Amniotic epithelial cell (primary cell): ENCODE results near the gene CPD.
"Not testable (repeated sequence)": the region's sequence is repeated elsewhere in the genome, so short reads cannot be mapped to it uniquely, and the experiment has no call there.

Experiments used
- DNase-seq: peaks from one replicate; pipeline ENCODE4 v3.0.0-alpha.2; 2010; ENCODE audit warnings: low read depth

Gene CPD

DNA sequence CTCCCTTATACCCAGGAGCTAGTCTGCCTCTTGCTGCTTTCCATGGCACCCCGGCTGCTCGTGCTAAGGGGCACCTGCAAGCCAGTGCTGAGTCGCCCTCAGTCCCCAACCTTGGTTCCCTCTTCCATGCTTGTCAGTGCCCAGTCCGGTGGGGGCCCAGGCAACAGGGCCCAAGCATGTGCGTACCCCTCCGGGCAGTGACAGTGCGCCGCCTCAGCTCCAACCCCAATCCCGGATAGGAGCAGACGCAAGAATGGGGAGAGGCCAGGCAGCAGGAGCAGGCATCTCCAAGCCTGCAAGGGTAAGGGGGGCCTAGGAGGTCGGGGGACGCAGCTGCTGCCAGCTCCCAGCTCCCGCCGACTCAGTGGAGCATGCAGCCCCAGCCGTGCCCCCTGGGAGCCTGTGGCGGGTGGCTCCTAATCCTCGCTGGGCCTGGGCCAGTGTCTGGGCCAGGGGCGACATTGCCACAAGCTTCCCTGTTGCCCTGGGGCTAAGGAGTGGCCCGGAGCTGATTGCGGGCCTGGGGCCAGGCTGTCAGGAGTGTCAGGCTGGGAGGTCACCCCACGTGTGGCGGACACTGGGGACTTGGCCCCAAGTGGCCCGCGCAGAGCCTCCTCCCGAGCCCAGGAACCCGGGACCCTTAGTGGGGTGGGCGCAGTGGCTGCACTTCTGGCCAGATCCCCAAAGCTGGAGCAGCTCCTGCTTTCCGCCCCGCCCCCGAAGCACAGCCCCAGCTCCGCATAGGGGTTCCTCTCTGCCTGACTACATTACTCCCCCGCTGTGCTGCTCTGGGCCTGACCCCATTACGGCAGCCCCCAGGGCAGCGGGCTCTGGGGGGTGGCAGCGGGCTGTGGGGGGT lies 9.8 kb downstream of the CPD start:
- DNase-seq, result no peak

DNA sequence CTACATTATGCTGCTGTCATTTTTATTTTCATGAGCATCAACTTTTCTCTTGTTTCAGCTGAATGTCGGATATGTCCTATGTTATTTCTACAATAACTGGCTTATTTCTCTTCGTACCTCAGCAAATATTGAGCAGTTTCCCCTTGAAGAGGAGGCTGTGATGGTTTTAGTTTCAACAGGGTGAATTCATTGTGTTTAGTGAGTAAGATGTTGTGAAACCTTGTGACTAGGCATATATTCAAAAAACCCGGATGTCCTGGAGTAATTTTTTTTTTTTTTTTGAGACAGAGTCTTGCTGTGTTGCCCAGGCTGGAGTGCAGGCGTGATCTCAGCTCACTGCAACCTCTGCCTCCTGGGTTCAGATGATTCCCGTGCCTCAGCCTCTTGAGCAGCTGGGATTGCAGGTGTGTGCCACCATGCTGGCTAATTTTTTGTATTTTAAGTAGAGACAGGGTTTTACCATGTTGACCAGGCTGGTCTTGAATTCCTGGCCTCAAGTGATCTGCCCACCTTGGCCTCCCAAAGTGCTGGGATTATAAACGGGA lies 11.1 kb downstream of the CPD start:
- peak; percentile 33 for DNase-seq

GRCh38 chr17:30391534-30391933 lies 12.8 kb downstream of the CPD start:
- DNase-seq, result no peak

DNA sequence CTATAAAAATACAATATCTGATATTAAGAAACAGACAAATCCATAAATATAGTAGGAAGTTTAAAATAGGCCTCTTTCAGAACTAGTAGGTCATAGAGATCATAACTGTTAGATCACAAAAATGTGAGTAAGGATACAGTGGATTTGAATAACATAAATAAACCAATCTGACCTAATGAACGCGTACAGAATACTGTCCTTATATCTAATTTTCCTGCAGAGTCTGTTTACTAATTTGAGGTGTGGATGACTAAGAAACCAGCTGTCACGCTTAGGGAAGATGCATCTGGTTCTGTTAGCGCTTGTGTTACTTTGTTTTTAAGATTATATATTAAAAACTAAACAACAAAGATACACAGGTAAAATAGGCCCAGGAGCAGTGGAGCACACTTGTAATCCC lies 14.8 kb downstream of the CPD start:
- no peak for DNase-seq

GRCh38 chr17:30393911-30394867 lies 15.5 kb downstream of the CPD start:
- no peak for DNase-seq

DNA sequence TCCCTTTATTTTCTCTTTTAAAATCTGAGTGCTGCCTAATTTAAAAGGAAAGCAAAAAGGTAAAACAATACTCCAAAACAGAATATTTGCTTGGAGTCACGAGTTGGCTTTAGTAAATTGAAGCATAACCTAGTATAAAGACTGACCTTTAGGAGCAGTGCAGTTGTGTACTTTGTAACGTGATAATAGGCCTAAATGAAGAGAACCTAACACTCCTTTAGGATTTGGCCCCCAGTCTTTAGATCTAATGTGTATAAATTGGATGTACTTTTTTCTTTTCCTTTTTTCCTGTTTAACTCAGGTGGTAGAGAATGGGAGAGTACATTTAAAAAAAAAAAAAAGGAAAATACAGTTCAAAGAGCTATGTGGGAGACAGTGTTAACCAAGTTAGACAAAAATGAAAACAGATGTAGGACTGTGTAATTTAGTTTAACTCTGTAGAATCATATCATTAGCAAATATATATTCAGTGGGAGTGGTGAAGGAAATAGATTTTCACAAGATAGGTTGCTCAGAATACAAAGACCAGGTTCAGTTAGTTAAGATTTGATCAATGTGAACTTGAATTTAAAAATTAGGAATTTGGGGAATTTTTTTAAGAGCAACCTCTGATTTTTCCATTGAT lies 16.8 kb downstream of the CPD start:
- DNase-seq, result no peak

DNA sequence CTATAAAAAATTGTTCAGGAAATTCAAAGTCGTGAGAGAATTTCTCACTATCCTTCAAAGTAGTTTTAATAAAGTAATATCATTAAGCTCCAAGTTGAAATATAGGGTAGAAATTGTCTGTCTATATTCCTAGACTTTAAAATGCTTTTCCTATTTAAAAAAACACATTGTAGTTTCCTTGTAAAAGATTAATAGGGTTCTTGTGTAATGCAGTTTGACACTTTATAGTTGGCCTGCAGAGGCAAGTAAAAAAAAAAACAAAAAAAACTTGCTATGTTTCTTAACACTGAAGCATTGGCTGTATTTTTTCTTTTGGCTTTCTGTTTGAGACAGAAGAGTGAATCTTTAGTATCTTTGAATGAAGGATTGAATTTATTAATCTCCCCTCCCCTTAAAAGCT lies 17.4 kb downstream of the CPD start:
- DNase-seq, result no peak

- DNase-seq, result no peak
Observed at GRCh38 chr17:30396612-30397011, 17.9 kb downstream of the CPD start.

- DNase-seq, result no peak
Observed at GRCh38 chr17:30398328-30399041, 19.8 kb downstream of the CPD start.

DNA sequence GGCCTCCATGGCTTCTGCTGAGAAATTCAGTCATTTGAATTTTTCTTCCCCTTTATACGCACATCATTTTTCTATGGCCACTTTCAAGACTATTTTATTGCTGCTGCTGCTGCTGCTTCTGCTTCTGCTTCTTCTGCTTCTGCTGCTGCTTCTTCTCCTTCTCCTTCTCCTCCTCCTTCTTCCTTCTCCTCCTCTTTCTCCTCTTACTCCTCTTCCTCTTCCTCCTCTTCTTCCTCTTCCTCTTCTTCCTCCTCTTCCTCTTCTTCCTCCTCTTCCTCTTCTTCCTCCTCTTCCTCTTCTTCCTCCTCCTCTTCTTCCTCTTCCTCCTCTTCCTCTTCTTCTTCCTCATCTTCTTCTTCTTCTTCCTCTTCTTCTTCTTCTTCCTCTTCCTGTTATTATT lies 22.4 kb downstream of the CPD start:
- DNase-seq, result no peak

DNA sequence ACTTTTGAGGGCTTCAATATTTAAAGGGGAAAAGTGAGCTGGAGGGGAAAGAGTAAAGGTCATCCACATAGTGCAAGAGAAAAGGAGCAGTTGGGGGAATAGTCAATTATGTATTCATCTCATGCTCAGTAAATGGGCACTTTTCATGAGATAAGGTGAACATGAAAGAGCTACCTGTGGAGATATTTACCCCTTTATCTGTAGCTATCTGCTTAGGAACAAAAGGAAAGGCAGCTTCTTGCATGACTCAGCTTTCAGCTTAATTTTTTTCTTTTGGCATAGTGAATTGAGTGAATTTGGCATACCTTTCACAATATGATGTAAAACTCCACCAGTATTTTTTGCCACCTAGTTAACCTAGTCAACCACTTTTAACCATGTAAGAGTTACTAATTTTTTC lies 26.4 kb downstream of the CPD start:
- no peak for DNase-seq

DNA sequence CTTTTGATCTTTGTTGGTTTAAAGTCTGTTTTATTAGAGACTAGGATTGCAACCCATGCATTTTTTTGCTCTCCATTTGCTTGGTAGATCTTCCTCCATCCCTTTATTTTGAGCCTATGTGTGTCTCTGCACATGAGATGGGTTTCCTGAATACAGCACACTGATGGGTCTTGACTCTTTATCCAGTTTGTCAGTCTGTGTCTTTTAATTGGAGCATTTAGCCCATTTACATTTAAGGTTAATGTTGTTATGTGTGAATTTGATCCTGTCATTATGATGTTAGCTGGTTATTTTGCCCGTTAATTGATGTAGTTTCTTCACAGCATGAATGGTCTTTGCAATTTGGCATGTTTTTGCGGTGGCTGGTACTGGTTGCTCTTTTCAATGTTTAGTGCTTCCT lies 31.9 kb downstream of the CPD start:
- not testable (repeated sequence) for DNase-seq

GRCh38 chr17:30412008-30412496 lies 33.3 kb downstream of the CPD start:
- DNase-seq, result not testable (repeated sequence)

DNA sequence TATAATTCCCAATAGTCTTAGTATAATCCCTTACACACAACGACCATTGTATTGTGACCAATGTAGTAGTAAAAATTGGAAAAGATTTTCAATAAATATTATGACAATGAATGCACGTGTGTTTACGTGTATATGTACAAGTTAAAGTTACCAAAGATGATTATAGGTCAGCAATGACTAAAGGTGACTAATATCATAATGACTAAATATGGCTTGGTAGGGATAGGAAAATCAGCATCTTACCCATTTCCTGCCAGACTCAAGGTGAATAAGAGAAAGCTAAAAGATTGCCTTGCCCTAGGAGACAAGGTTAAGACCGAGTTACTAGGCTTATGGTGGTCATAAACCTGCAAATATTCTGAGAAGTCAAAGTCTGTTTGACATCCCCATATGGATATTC lies 34.4 kb downstream of the CPD start:
- peak; percentile 14 for DNase-seq

DNA sequence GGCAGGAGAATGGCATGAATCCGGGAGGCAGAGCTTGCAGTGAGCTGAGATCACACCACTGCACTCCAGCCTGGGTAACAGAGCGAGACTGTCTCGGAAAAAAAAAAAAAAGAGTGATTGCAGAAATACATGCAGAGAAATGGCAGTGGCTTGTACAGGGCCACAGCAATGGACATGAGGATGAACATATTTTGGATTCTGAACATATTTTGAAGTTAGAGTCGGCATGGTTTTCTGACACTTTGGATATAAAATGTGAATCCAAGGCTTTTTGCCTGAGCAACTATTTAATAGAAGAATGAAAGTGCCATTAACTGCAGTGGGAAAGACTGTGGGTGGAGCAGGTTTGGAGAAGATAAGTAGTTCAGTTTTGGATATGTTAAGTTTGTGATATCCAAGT lies 35.8 kb downstream of the CPD start:
- peak; percentile 21 for DNase-seq

- DNase-seq, result no peak
Observed at GRCh38 chr17:30415491-30415890, 36.8 kb downstream of the CPD start.

- DNase-seq, result peak; percentile 34
Observed at GRCh38 chr17:30418070-30418469, 39.3 kb downstream of the CPD start.

DNA sequence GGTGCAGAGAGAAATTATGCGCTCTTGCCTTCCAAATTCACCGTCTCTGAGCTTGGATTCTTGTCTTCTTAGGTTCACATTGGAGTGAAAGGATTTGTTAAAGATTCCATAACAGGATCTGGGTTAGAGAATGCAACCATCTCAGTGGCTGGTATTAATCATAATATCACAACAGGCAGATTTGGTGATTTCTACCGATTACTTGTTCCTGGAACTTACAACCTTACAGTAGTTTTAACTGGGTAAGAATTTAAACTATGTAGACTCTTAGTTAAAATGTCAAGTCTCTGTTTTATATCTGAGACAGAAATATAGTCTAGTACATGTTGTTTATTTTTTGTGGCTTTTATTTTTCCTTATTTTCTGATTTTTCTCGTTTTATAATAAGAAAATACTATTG lies 42.9 kb downstream of the CPD start:
- DNase-seq, result peak; percentile 49

DNA sequence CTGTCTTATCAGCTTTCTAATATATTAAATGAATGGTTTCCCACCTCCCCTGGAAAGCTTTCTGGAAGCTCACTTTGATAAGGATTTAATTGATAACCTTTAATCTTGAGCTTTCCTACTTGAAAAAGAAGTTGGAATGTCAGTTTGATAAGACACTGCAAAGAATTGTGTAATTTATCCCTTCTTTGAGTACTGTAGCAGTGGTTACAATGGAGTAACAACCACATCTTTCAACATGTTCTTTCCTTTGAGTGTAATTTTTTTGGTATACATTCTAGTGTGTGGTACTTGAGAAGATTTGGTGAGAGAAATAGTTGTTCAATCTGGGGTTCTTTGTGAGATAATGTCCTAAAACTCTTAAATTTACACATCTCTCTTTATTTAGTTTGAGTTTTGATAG lies 43.4 kb downstream of the CPD start:
- DNase-seq, result peak; percentile 75

- no peak for DNase-seq
Observed at GRCh38 chr17:30424471-30424870, 45.7 kb downstream of the CPD start.

- peak; percentile 22 for DNase-seq
Observed at GRCh38 chr17:30426292-30426691, 47.6 kb downstream of the CPD start.
